Measurements from ENCODE around the gene OPALIN.

The OPALIN gene

GRCh38 chr10:96389785-96390184 is 31.0 kb upstream of the OPALIN start:
- H3K9me2 ChIP-seq (replicated peaks; ENCODE audit: insufficient read depth, low read length): no peaks in the 10 kb centered on the region
- no peak overlapping the region for H3K4me2 ChIP-seq (ENCODE audit: low read depth, low read length, poor library complexity, severe bottlenecking)
- no peak overlapping the region for H3K4me3 ChIP-seq (ENCODE audit: insufficient read depth, low read length, poor library complexity, severe bottlenecking)
- no peak overlapping the region for H3K27ac ChIP-seq (ENCODE audit: low read depth, low read length)
- no peak overlapping the region for H3K9ac ChIP-seq (ENCODE audit: low read length)
- H4K20me1 ChIP-seq (ENCODE audit: low read depth, low read length): no peaks in the 10 kb centered on the region
- no peaks in the 10 kb centered on the region for H3K79me2 ChIP-seq (ENCODE audit: insufficient read depth, low read length)
- TF ChIP-seq EZH2phosphoT487 (conservative IDR thresholded peaks at IDR 0.05; ENCODE audit: low read length) (no peak), CTCF (IDR thresholded peaks at IDR 0.05; ENCODE audit: insufficient read depth, low read length, poor library complexity, severe bottlenecking) (no peak)
- no peaks in the 10 kb centered on the region for H3K27me3 ChIP-seq (ENCODE audit: low read length)
- no peaks in the 10 kb centered on the region for H3F3A ChIP-seq (ENCODE audit: insufficient read depth)
- H3K36me3 ChIP-seq (ENCODE audit: low read length): no peaks in the 10 kb centered on the region
- H3K9me3 ChIP-seq (ENCODE audit: insufficient read depth, low read length): no peaks in the 10 kb centered on the region
- H2AFZ ChIP-seq (ENCODE audit: low read depth, low read length, severe bottlenecking): no peak overlapping the region

GRCh38 chr10:96387601-96388000 is 28.8 kb upstream of the OPALIN start:
- Histone ChIP-seq H3K27ac (ENCODE audit: low read depth, low read length) (no peak overlapping the region), H3K9me3 (ENCODE audit: insufficient read depth, low read length) (no peaks in the 10 kb centered on the region), H4K20me1 (ENCODE audit: low read depth, low read length) (no peaks in the 10 kb centered on the region), H2AFZ (ENCODE audit: low read depth, low read length, severe bottlenecking) (no peak overlapping the region), H3K79me2 (ENCODE audit: insufficient read depth, low read length) (no peaks in the 10 kb centered on the region), H3K9ac (ENCODE audit: low read length) (no peak overlapping the region), H3K27me3 (ENCODE audit: low read length) (no peaks in the 10 kb centered on the region; the same call in 1 of the 2 replicates), H3K4me3 (ENCODE audit: insufficient read depth, low read length, poor library complexity, severe bottlenecking) (no peak overlapping the region), H3K4me2 (ENCODE audit: low read depth, low read length, poor library complexity, severe bottlenecking) (no peak overlapping the region), H3K36me3 (ENCODE audit: low read length) (no peaks in the 10 kb centered on the region), H3K9me2 (replicated peaks; ENCODE audit: insufficient read depth, low read length) (no peaks in the 10 kb centered on the region), H3F3A (ENCODE audit: insufficient read depth) (no peaks in the 10 kb centered on the region)
- TF ChIP-seq EZH2phosphoT487 (conservative IDR thresholded peaks at IDR 0.05; ENCODE audit: low read length): no peak
- TF ChIP-seq CTCF (IDR thresholded peaks at IDR 0.05; ENCODE audit: insufficient read depth, low read length, poor library complexity, severe bottlenecking): no peak

GRCh38 chr10:96387161-96387560 is 28.4 kb upstream of the OPALIN start:
- no peak for TF ChIP-seq CTCF (IDR thresholded peaks at IDR 0.05; ENCODE audit: insufficient read depth, low read length, poor library complexity, severe bottlenecking)
- TF ChIP-seq EZH2phosphoT487 (conservative IDR thresholded peaks at IDR 0.05; ENCODE audit: low read length): no peak
- no peaks in the 10 kb centered on the region for H3K79me2 ChIP-seq (ENCODE audit: insufficient read depth, low read length)
- H3K9ac ChIP-seq (ENCODE audit: low read length): no peak overlapping the region
- H3F3A ChIP-seq (ENCODE audit: insufficient read depth): no peaks in the 10 kb centered on the region
- no peaks in the 10 kb centered on the region for H4K20me1 ChIP-seq (ENCODE audit: low read depth, low read length)
- H3K4me2 ChIP-seq (ENCODE audit: low read depth, low read length, poor library complexity, severe bottlenecking): no peak overlapping the region
- no peaks in the 10 kb centered on the region; the same call in 1 of the 2 replicates for H3K27me3 ChIP-seq (ENCODE audit: low read length)
- H3K36me3 ChIP-seq (ENCODE audit: low read length): no peaks in the 10 kb centered on the region
- H3K9me2 ChIP-seq (replicated peaks; ENCODE audit: insufficient read depth, low read length): no peaks in the 10 kb centered on the region
- H3K27ac ChIP-seq (ENCODE audit: low read depth, low read length): no peak overlapping the region
- H3K4me3 ChIP-seq (ENCODE audit: insufficient read depth, low read length, poor library complexity, severe bottlenecking): no peak overlapping the region
- no peaks in the 10 kb centered on the region for H3K9me3 ChIP-seq (ENCODE audit: insufficient read depth, low read length)
- no peak overlapping the region for H2AFZ ChIP-seq (ENCODE audit: low read depth, low read length, severe bottlenecking)

Data from SU-DHL-6 (cell line).